ENCODE results near the gene ASTN2. TPM values are rescaled to one million over a fixed set of nuclear protein-coding genes. Genes with fewer than 3 reads are reported as not detected.

ASTN2 gene
- total RNA-seq, 1 experiment from 2014 or later: 8.0 TPM

DNA sequence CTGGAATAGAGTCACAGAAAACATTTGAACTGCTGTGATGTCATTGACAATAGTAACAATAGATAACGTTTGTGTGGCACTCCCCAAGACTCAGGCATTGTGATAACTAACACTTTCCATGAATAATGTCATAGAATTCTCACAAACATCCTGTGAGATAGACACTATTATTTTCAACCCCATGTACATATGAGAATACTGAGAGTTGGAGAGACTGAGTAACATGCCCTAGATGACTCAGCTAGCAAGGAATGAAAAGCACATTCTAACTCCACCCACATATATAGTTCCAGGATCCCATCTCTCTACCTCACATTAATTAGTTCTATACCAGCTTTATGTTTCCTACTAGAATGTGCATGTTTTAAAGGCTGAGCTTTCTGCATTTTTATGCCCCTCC is 71.4 kb downstream of the ASTN2 start:
- Histone ChIP-seq H3K4me3 (no peak overlapping the region), H3K27me3 (no peaks in the 10 kb centered on the region), H3K9me3 (no peaks in the 10 kb centered on the region), H3K36me3 (no peaks in the 10 kb centered on the region)
- DNase-seq: no peak

DNA sequence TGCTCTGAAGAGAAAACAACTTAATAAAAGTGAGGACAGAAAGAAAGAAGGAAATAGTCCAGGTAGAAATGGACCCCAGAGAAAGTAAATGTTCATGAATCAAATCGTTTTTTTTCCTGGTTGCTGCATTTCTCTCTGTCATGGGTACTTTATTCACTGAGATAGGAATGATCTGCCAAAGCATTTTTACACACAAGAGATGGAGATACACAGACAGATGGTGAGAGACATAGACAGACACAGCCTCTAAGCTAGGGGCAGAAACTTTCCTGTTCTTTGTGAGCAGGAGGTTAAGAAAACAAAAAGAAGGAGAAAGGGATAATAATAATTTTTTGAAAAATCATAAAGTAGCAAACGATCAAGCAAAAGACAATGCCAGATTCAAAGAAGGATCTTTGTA is 73.7 kb downstream of the ASTN2 start:
- H3K4me3 ChIP-seq: no peak overlapping the region
- H3K27me3 ChIP-seq: no peaks in the 10 kb centered on the region
- no peaks in the 10 kb centered on the region for H3K9me3 ChIP-seq
- no peak for DNase-seq
- no peaks in the 10 kb centered on the region for H3K36me3 ChIP-seq

DNA sequence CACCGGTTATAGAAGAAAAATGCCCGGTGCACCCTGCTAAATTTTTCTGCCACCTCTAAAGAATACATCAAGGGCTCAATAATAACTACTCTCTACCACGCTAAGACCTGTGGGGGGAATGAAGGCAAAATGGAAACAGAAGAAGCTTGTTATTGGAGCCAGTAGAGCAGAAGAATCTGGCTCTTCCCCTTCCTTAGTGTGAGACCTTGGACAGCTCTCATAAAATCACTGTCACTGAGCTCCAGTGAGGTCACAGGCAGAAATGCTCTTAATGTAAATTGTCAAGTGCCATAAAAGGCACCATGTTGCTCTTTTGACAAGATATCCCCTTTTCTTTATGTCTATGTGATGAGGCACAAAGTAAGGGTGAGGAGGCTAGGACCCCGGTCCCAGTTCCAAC is 74.4 kb downstream of the ASTN2 start:
- no peak for DNase-seq
- H3K36me3 ChIP-seq: no peaks in the 10 kb centered on the region
- no peaks in the 10 kb centered on the region for H3K9me3 ChIP-seq

GRCh38 chr9:117335837-117336433 is 78.9 kb downstream of the ASTN2 start:
- H3K9me3 ChIP-seq: no peaks in the 10 kb centered on the region
- no peak overlapping the region for H3K4me3 ChIP-seq
- H3K36me3 ChIP-seq: no peaks in the 10 kb centered on the region
- no peak for DNase-seq
- no peaks in the 10 kb centered on the region for H3K27me3 ChIP-seq

More for the DNA sequence above, 74.4 kb downstream of the ASTN2 start:
- Histone ChIP-seq H3K4me3 (no peak overlapping the region), H3K27me3 (no peaks in the 10 kb centered on the region)

DNA sequence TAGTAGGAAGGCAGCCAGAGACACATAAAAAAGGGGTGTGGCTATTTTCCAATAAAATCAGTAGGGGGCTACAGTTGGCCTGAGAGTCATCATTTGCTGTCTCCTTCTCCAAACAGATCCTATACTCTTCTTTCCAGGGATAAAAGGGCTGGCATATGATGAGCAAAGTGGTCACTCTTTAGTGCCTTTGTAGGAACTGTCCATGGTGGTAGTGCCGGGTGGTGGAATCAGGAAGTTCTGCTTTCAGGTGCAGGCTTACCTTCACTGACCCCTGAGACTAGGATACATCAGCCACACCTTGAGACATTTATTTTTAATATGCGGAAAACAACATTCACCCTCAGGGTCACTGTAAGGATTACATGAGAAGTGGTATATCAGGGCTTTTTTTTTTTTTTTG is 80.8 kb downstream of the ASTN2 start:
- H3K36me3 ChIP-seq: no peaks in the 10 kb centered on the region
- H3K4me3 ChIP-seq: no peak overlapping the region
- no peaks in the 10 kb centered on the region for H3K9me3 ChIP-seq
- H3K27me3 ChIP-seq: no peaks in the 10 kb centered on the region
- no peak for DNase-seq

- H3K9me3 ChIP-seq: no peaks in the 10 kb centered on the region
- no peak overlapping the region for H3K4me3 ChIP-seq
- no peak for DNase-seq
- H3K27me3 ChIP-seq: no peaks in the 10 kb centered on the region
- H3K36me3 ChIP-seq: no peaks in the 10 kb centered on the region
Observed at GRCh38 chr9:117325831-117326230, 89.0 kb downstream of the ASTN2 start.

DNA sequence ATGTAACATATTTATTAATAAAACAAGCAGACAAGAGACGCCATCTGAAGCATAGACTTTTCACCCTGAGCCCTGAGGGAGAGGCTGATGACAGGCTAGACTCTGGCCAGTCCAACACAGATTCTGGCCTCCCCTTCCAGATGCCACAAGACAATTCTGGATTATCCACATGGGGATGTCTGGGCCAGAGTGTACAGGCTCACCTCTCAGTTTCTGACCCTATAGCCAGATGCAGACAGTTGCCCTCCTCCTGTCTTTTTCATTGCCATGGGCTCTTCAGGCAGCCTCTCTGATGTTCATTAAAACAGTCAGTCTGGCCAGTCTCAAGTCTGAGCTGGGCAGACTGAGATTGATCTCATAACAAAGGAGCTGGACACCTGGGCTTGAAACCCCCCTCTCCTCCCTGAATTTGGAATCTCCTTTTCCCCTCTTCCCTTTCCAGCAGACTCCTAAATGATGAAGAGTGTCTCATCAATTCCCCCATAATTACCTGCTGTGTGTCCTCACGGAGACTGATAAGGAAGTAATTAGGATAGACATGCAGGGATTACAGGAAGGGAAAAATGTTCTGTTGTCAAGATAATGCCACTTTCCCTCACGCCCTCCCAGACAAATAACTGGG is 89.6 kb downstream of the ASTN2 start:
- no peak for DNase-seq
- no peak overlapping the region for H3K4me3 ChIP-seq
- no peaks in the 10 kb centered on the region for H3K27me3 ChIP-seq
- no peaks in the 10 kb centered on the region for H3K36me3 ChIP-seq
- H3K9me3 ChIP-seq: no peaks in the 10 kb centered on the region

- Histone ChIP-seq H3K4me3 (no peak overlapping the region), H3K9me3 (no peaks in the 10 kb centered on the region), H3K27me3 (no peaks in the 10 kb centered on the region), H3K36me3 (no peaks in the 10 kb centered on the region)
- DNase-seq: no peak
Observed at GRCh38 chr9:117323390-117323789, 91.5 kb downstream of the ASTN2 start.

- Histone ChIP-seq H3K36me3 (no peaks in the 10 kb centered on the region), H3K27me3 (no peaks in the 10 kb centered on the region), H3K9me3 (no peaks in the 10 kb centered on the region)
Observed at GRCh38 chr9:117317192-117317591, 97.7 kb downstream of the ASTN2 start.

GRCh38 chr9:117315236-117315635 is 99.6 kb downstream of the ASTN2 start:
- DNase-seq: no peak
- no peak overlapping the region for H3K4me3 ChIP-seq
- no peaks in the 10 kb centered on the region for H3K9me3 ChIP-seq
- H3K27me3 ChIP-seq: no peaks in the 10 kb centered on the region
- no peaks in the 10 kb centered on the region for H3K36me3 ChIP-seq

More at GRCh38 chr9:117317192-117317591, 97.7 kb downstream of the ASTN2 start:
- DNase-seq: no peak
- no peak overlapping the region for H3K4me3 ChIP-seq

DNA sequence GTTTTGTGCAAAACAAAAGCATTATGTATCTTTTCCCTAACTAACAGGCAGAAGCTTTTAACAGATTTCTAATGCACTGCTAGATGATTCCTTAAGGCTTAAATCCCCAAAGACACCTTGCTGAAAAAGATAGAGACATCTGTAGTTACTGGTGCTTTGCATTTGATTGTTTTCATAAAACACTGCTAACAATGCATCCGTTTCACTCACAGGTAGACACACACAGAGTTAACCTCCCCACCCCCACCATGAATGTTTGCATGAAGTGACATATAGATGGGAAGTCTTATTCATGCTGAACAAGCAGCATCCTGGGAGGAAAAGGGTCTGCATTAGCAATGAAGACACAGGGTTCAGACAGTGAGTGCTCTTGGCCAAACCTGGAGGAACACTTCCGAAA is 100.9 kb downstream of the ASTN2 start:
- no peaks in the 10 kb centered on the region for H3K9me3 ChIP-seq
- H3K27me3 ChIP-seq: no peaks in the 10 kb centered on the region
- H3K4me3 ChIP-seq: no peak overlapping the region
- no peak for DNase-seq
- H3K36me3 ChIP-seq: no peaks in the 10 kb centered on the region

GRCh38 chr9:117307701-117308100 is 107.2 kb downstream of the ASTN2 start:
- H3K27me3 ChIP-seq: peaks cover 4% of the 10 kb centered on the region; the same call in 1 of the 2 replicates

GRCh38 chr9:117306032-117306431 is 108.8 kb downstream of the ASTN2 start:
- DNase-seq: no peak
- H3K36me3 ChIP-seq: no peaks in the 10 kb centered on the region
- no peak overlapping the region for H3K4me3 ChIP-seq
- H3K27me3 ChIP-seq: peaks cover 4% of the 10 kb centered on the region
- no peaks in the 10 kb centered on the region for H3K9me3 ChIP-seq

More at GRCh38 chr9:117307701-117308100, 107.2 kb downstream of the ASTN2 start:
- Histone ChIP-seq H3K36me3 (no peaks in the 10 kb centered on the region), H3K4me3 (no peak overlapping the region), H3K9me3 (no peaks in the 10 kb centered on the region)
- no peak for DNase-seq

GRCh38 chr9:117305454-117305853 is 109.4 kb downstream of the ASTN2 start:
- no peaks in the 10 kb centered on the region for H3K9me3 ChIP-seq
- H3K4me3 ChIP-seq: no peak overlapping the region
- no peak for DNase-seq

GRCh38 chr9:117304549-117304948 is 110.3 kb downstream of the ASTN2 start:
- H3K4me3 ChIP-seq: no peak overlapping the region
- DNase-seq: no peak

More at GRCh38 chr9:117305454-117305853, 109.4 kb downstream of the ASTN2 start:
- no peaks in the 10 kb centered on the region for H3K36me3 ChIP-seq
- H3K27me3 ChIP-seq: peaks cover 4% of the 10 kb centered on the region

GRCh38 chr9:117303643-117304230 is 111.1 kb downstream of the ASTN2 start:
- Histone ChIP-seq H3K9me3 (no peaks in the 10 kb centered on the region), H3K27me3 (peaks cover 4% of the 10 kb centered on the region), H3K4me3 (no peak overlapping the region), H3K36me3 (no peaks in the 10 kb centered on the region)
- no peak for DNase-seq

More at GRCh38 chr9:117304549-117304948, 110.3 kb downstream of the ASTN2 start:
- no peaks in the 10 kb centered on the region for H3K36me3 ChIP-seq
- H3K27me3 ChIP-seq: peaks cover 4% of the 10 kb centered on the region
- H3K9me3 ChIP-seq: no peaks in the 10 kb centered on the region

DNA sequence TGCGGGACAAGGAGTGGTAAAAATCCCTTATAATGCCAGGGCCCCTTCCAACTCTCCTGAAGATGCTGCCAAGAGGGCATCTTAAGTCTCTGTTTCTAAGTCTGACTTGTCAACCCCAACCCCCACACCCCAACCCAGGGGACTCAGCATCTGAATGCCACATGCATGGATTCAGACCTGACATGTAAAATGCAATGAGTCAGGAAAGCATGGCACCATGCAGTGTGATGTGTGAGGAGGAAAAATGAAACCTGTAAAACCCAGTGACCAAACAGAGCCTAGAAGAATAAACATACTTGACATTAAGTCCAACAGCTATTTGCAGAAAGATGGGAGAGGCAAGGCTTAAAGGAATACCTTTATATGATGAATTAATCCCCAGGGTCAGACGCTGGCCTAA is 112.4 kb downstream of the ASTN2 start:
- H3K4me3 ChIP-seq: no peak overlapping the region
- H3K27me3 ChIP-seq: peaks cover 4% of the 10 kb centered on the region
- no peaks in the 10 kb centered on the region for H3K9me3 ChIP-seq
- no peaks in the 10 kb centered on the region for H3K36me3 ChIP-seq
- DNase-seq: no peak
